ELR (cell line): ENCODE measurements around the gene SNX6.
A peak's percentile ranks its signal among the peaks of the same experiment; 100 is the strongest.
"Not testable (repeated sequence)": the region's sequence is repeated elsewhere in the genome, so short reads cannot be mapped to it uniquely, and the experiment has no call there.

Experiments
- DNase-seq: peaks from one replicate; pipeline ENCODE4 v3.0.0-alpha.2; 2015; ENCODE audit warnings: low read depth

The SNX6 gene

DNA sequence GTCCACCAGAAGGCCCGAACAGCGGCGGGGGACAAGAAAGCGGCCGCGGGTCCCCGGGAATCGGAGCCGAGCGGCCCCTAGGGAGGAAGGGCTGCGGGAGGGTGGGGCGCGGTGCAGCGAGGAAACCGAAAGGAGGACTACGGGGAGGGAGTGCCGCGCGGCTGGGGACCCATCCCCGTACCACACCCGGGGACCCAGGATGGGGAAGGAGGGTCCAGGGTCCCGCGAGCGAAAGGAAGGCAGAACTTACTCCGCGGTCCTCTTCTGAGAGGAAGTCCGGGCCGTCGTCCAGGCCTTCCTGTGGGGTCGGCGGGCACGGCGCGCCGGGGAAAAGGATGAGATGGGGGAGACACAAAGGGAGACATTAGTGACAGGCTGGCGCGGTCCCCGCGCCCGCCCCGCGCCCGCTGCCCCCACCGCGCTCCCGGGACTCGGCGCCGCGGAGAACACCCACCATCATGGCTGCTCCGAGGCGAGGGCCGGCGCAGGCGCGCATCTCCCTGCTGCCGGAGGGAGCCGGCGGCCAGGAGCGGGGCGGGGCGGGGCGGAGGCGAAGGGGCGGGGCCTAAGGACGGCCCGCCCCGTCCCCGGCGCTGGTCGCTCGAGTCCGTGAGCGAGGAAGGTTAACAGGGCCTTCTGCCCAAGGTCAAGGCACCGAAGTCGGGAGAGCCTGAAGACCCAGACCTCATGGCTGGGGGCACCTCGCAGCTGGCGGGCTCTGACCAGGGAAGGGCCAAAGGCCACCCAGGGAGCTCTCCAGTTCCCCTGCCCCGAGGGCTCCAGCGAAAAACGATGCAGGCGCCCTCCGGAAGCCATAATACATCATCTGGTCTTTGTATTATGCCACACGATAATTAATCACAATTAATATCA lies at the start of gene SNX6:
Gene SNX6, minus strand, starts transcription at position 492 of the 873 bp plus-strand sequence. Its CDS starts 32 bp downstream, at position 460.
- peak; percentile 80 for DNase-seq

DNA sequence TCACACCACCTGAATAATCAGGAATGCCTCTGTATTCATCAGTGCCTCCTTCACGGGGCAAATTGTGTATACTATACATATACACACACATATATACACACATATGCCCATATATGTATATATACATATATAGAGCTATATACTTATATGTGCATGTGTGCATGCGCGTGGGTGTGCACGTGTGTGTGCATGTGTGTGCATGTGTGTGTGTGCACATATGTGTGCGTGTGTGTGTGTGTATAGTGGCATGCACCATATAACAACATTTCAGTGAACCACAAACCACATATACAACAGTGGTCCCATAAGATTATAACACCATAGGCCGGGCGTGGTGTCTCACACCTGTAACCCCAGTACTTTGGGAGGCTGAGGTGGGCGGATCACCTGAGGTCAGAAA lies 48.8 kb upstream of the SNX6 start:
- no peak for DNase-seq

DNA sequence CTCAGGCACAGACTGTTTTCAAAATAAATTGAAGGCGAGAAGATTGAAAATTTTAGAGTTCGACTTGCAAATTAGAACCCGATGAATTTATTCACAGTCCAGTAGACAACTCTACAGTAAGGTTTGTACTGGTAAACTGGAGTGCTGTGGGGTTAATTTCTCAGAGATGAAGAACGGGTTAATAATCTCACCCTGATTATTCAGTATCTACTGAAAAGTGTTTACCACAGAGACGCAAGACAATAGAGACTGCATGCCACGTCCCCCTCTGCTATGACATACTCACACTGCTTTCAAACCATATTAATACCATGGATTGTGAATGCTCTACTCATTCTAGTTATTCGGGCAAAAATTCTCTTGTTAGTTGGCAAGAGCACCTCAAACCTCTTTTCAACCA lies 48.4 kb upstream of the SNX6 start:
- no peak for DNase-seq

DNA sequence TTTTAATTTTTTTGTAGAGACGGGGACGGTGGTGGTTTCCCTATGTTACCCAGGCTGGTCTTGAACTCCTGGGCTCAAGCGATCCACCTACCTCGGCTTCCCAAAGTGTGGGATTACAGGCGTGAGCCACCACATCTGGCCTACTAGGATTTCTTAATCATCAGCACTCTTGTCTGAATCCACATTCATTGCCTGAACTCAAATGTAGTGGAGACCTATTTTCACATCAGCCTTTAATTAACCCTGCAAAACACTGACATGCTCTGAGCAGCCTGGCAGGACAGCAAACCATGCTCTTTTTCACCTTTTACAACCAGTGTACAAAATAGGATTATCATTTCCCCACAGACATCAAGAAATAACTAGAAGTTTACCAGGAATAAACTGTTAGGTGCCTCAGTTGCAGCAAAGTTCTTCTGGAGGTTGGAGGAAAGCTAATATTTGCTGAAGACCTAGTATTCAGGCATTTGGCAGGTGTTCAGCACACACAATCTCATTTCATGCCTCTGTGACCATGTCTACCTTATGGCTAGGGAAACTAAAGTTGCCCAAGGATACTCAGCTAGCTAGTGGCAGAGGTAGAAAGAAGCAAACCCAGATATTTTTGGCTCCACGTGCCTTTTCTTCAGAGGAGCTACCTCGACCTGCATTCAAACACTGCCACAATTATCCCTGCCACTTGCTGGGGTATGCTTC lies 46.7 kb upstream of the SNX6 start:
- DNase-seq = no peak

DNA sequence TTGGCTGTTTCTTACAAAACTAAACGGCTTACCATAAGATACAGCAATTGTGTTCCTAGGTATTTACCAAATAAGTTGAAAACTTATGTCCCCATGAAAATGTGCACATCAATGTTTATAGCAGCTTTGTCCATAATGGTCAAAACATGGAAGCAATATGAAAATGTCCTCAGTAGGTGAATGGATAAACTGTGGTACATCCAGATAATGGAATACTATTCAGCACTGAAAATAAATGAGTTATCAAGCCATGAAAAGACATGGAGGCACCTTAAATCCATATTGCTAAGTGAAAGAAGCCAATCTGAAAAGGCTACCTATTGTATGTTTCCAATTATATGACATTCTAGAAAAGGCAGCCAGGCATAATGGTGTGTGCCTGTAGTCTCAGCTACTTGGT lies 43.8 kb upstream of the SNX6 start:
- DNase-seq = no peak

DNA sequence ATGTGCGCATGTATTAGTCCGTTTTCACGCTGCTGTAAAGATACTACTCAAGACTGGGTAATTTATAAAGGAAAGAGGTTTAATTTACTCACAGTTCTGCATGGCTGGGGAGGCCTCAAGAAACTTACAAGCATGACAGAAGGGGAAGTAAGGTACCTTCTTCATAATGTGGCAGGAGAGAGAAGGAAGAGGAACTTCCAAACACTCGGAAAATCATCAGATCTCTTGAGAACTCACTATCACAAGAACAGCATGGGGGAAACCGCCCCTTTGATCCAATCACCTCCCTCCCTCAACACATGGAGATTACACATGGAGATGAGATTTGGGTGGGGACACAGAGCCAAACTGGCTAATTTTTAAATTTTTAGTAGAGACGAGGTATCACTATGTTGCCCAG lies 41.8 kb upstream of the SNX6 start:
- no peak for DNase-seq

- DNase-seq = no peak
Observed at GRCh38 chr14:34668111-34668510, 38.2 kb upstream of the SNX6 start.

- no peak for DNase-seq
Observed at GRCh38 chr14:34667007-34667406, 37.1 kb upstream of the SNX6 start.

DNA sequence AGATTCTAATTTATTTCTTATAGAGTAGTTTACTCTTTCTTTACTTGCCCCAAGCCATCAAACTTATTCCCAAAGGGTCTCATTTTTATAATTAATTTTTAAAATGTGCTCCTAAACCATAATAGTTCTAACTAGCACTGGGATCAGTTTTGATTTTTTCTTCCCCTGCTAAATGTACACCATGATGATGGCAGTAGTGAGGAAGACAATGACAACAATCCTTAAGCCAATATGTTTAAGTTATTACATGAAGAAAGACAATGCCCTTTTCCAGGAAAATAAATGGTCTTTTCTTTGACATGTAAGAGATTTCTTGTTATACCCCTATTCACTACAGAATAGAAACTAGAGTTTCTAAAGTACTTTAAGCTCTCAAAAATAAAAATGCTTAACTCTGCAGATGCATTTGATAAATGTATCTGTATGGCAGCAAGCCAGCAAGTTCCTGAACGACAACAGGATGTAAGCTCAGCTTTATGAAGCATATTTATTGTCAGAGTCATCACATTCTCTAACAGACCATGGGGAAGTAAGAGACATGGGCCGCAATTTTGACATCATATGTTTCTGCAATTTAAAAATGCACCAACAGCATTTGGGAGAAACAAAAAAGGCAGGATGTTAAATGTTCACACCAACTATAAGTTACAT lies 36.0 kb upstream of the SNX6 start:
- peak; percentile 98 for DNase-seq

DNA sequence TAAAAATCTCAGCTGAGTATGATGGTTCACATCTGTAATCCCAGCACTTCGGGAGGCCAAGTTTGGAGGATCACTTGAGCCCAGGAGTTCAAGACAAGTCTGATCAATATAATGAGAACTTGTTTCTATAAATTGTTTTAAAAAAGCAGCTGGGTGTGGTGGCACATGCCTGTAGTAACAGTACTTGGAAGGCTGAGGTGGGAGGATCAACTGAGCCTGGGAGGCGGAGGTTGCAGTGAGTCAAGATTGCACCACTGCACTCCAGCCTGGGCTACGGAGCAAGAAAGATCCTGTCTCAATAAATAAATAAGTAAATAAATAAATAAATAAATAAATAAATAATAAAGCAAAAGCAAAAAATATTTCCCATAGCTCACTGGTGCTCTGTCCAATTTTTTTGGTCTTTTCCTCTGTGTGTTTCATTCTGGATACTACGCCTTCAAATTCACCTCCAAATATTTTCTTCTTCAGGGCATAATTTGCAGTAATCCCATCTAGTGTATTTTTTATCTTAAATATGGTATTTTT lies 32.7 kb upstream of the SNX6 start:
- no peak for DNase-seq

- no peak for DNase-seq
Observed at GRCh38 chr14:34660796-34661195, 30.8 kb upstream of the SNX6 start.

DNA sequence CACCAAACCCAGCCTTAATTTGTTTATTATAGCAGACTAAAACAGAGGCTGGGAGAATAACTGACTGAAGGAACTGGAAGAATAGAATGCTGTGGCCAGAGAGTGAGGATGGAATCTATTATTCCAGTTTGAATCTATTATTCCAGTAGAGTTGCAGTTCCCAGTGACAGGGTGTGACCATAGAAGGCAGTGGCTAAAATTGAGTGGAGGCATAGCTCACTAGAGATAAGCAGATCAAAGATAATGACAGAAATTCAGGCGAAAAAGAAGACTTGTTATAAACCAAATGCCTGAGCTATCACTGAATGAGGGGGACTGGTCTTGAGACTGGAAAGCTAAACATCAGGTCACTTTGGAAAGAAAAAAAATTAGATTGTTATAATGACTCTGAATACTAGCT lies 26.0 kb upstream of the SNX6 start:
- no peak for DNase-seq

- DNase-seq = not testable (repeated sequence)
Observed at GRCh38 chr14:34653073-34653472, 23.1 kb upstream of the SNX6 start.

GRCh38 chr14:34652348-34652747 lies 22.4 kb upstream of the SNX6 start:
- DNase-seq = peak; percentile 11

- DNase-seq = peak; percentile 99
Observed at GRCh38 chr14:34650786-34651584, 21.0 kb upstream of the SNX6 start.

- peak; percentile 36 for DNase-seq
Observed at GRCh38 chr14:34650006-34650405, 20.1 kb upstream of the SNX6 start.

DNA sequence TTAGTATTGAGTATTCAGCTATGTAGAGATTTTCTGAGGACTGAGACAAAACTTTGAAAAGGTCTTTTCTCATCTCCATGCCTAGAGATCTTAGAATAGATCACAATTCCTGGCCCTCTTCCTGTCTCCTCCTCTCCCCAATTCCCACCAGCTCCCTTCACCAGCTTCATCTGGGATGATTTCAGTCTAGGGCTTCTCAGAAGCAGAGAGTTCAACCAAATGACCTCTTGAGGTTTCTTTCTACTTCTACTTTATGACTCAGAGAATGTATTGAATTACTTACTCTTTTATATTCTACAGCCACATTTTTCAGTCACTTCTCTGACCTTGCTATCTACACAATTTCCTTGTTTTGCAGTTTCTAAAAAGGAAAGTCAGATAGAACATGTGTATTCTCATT lies 19.4 kb upstream of the SNX6 start:
- DNase-seq = peak; percentile 97

- no peak for DNase-seq
Observed at GRCh38 chr14:34646570-34647255, 16.8 kb upstream of the SNX6 start.

GRCh38 chr14:34643361-34643760 lies 13.4 kb upstream of the SNX6 start:
- no peak for DNase-seq

DNA sequence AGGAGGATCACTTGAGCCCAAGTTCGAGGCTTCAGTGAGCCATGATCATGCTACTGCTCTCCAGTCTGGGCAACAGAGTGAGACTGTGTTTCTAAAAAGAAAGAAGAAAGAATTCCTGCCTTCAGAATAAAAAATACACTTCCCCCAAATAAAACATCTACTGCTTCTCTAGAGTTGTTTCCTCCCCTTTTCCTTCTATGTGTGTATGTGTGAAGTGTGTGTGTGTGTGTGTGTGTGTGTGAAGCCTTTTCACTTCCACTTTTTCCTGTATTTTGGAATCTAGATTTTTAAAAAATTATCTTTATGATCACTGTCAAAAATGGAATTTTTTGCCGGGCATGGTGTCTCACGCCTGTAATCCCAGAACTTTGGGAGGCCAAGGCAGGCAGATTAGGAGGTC lies 12.6 kb upstream of the SNX6 start:
- no peak for DNase-seq

DNA sequence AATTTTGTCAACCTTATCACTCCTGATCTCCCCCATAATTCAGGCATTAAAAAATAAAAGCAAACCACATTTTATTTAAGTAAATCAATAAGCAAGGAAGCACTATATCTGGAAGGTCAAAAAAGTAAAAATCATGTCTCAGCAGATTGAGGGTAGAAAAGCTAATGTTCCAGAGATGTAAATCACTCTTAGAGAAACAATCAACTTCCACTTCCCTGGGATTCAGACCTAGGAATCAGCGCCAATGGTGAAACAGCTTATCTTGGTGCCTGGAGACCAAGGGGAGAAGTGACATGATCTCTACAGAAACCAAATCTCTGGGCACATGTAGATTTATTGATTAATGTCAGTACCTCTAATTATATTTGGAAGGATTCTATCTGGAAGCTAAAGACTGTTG lies 10.9 kb upstream of the SNX6 start:
- DNase-seq = no peak
